Stimulated activated CD8-positive, alpha-beta memory T cell treated with anti-CD3 and anti-CD28 coated beads, Interleukin-4, amount 100 ng/mL, for 24 hours (primary cell): ENCODE measurements around the gene LBH.

ENCODE experiments used
- DNase-seq: peaks from one replicate; pipeline ENCODE4 v3.0.0-alpha.2; 2020; ENCODE audit warnings: low read depth

LBH gene

DNA sequence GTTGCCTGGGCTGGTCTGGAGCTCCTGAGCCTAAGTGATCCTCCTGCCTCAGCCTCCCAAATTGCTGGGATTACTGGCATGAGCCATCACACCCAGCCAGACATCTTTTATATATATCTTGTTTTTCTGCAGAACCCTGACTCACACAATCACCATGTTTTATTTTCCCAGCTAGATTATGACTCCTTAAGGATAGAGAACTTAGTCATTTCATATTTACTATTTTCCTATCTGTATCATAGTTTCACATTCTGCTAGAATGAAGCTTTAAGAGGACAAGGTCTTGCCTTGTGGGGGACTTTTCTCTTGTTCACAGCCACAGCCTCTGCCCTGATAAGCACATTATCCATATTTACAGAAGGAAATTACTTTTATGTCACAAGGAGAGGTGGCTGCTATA lies 73.9 kb downstream of the LBH start:
- DNase-seq = no peak

DNA sequence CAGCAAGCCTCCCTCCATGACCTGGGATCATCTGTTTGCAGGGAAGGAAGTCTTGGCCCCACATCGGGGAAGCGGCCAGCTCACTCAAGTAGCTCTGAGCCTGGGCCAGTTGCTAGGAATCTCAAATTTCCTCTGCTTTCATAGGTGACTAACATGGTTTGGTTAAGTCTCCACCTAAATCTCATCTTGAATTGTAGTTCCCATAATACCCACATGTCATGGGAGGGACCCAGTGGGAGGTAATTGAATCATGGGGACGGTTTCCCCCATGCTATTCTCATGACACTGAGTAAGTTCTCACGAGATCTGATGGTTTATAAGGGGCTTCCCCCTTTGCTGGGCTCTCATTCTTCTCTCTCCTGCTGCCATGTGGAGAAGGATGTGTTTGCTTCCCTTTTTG lies 75.2 kb downstream of the LBH start:
- no peak for DNase-seq

DNA sequence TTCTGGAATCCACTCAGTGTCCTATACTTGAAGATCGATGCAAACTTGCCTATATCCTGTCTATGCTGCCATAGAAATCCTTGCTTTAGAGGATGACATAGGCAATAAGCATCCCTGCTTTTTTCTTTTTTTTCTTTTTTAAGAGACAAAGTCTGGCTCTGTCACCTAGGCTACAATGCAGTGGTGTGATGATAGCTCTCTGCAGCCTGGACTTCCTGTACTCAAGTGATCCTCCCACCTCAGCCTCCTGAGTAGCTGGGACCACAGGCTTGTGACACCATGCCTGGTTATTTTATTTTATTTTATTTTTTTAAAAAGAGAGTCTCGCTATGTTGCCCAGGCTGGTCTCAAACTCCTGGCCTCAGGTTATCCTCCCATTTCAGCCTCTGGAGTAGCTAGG lies 76.9 kb downstream of the LBH start:
- no peak for DNase-seq
